ENCODE measurements around the gene PCSK9. TPM values are rescaled to one million over a fixed set of nuclear protein-coding genes. Genes with fewer than 3 reads are reported as not detected.
A peak's percentile ranks its signal among the peaks of the same experiment; 100 is the strongest.

PCSK9 gene
- total and polyA plus RNA-seq, 9 of the 15 experiments (the other 6 are each of a cell fraction or from before 2014, with no cell fraction given), result 3.2 to 58.6 (median 24.7) TPM

DNA sequence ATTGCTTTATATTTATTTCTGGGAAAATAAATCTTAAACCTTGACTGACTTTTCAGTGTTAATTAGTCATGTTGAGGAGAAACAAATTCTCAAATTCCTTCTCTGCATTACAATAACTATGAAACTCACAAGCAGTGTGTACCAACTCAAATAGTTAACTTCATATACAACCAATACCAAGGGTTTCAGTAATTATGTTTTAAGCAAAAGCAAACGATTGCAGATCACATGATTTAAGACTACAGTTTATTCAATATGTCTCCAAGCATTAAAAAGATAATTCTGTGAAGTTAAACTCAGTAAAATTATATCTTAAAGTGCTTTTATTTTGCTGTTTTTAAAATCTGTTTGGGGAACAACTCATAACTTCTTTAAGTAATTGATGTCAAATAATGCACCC is 28.6 kb downstream of the PCSK9 start:
- no peaks in the 10 kb centered on the region for H3K9me3 ChIP-seq (replicated peaks; ENCODE audit: control insufficient read depth, insufficient read depth, low read depth, low read length)
- H3K27me3 ChIP-seq (ENCODE audit: control insufficient read depth in 2 of 2, insufficient read depth in 2 of 2, low read length in 2 of 2), result no peaks in the 10 kb centered on the region
- no peak overlapping the region for H3K4me3 ChIP-seq
- H3K36me3 ChIP-seq (ENCODE audit: control insufficient read depth, insufficient read depth, low read length), result peaks cover 95% of the 10 kb centered on the region
- H3K9me1 ChIP-seq (ENCODE audit: control insufficient read depth, insufficient read depth, low read length), result no peaks in the 10 kb centered on the region
- ChIA-PET POLR2A (interaction anchor here (0.7 to 1.1 kb wide), 4 partner anchors 9 to 267 kb away, joined by 3 to 5 read pairs (median 4); no protein-coding TSS in a partner anchor), CTCF (ENCODE audit: low intra/inter-chr PET ratio) (no interaction called here)
- no peak for DNase-seq (ENCODE audit: extremely low read depth in 1 of 4, low spot score in 3 of 4)
- WGBS (ENCODE audit: insufficient coverage, low coverage, missing lambda C conversion rate), result 48% methylated on average over 1 of the region's 1 CpG
- intact Hi-C loops (cut with micrococcal nuclease) (no loop called here), in situ Hi-C loops (cut with MboI) (loop anchor here (5.0 kb wide), 1 partner anchor 34 kb away; no protein-coding TSS in a partner anchor)
- H3K9ac ChIP-seq (ENCODE audit: insufficient read depth in 1 of 2, low read depth in 2 of 2, low read length in 2 of 2), result no peak overlapping the region
- no peak overlapping the region for H2AFZ ChIP-seq (ENCODE audit: low read depth, low read length)
- no TSS peak for BruUV-seq (replicated peaks)
- ATAC-seq, result no peak
- H3K79me2 ChIP-seq (ENCODE audit: control insufficient read depth, insufficient read depth, low read length), result no peaks in the 10 kb centered on the region
- H3K27ac ChIP-seq (ENCODE audit: extremely low read depth, low read depth, low read length), result no peak overlapping the region
- H4K20me1 ChIP-seq (replicated peaks; ENCODE audit: control insufficient read depth, insufficient read depth, low read length), result peaks cover 3% of the 10 kb centered on the region; the same call in 1 of the 2 replicates
- FAIRE-seq, result no peak
- H3K4me2 ChIP-seq (ENCODE audit: insufficient read depth, low read length), result no peak overlapping the region
- no peak for TF ChIP-seq CBFA2T2 (conservative IDR thresholded peaks at IDR 0.05)
- TF ChIP-seq ZMIZ1 (IDR thresholded peaks at IDR 0.05; ENCODE audit: low read depth in 2 of 2, low read length in 2 of 2), result 0 out of 4 replicates have a peak, but pooled peaks of 1 of the 2 experiments have one; percentile 7
- TF ChIP-seq ZBTB17 (CRISPR knock-in tag; IDR thresholded peaks at IDR 0.05), result peak; percentile 74
- TF ChIP-seq, protein P1, sequence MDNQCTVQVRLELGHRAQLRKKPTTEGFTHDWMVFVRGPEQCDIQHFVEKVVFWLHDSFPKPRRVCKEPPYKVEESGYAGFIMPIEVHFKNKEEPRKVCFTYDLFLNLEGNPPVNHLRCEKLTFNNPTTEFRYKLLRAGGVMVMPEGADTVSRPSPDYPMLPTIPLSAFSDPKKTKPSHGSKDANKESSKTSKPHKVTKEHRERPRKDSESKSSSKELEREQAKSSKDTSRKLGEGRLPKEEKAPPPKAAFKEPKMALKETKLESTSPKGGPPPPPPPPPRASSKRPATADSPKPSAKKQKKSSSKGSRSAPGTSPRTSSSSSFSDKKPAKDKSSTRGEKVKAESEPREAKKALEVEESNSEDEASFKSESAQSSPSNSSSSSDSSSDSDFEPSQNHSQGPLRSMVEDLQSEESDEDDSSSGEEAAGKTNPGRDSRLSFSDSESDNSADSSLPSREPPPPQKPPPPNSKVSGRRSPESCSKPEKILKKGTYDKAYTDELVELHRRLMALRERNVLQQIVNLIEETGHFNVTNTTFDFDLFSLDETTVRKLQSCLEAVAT (IDR thresholded peaks at IDR 0.05), result peak in 1 of 2 experiments; percentile 53; a peak in 1 of 4 replicates
- peak; percentile 11; the same call in 1 of the 2 replicates for TF ChIP-seq TFE3 (CRISPR knock-in tag; IDR thresholded peaks at IDR 0.05)
- peaks cover 0 to 5% of the 10 kb centered on the region in 2 experiments; a peak in 2 of 5 replicates for H3K4me1 ChIP-seq (replicated peaks in 1 of 2; ENCODE audit: control insufficient read depth in 2 of 2, insufficient read depth in 2 of 2, low read length in 2 of 2)
